GM21515 (cell line): ENCODE measurements around the gene HSD17B2.

ENCODE experiments used
- ATAC-seq: cut with Tn5 transposase; IDR thresholded peaks from one replicate; pipeline ENCODE4 v1.9.1; 2021; ENCODE audit not compliant: unreplicated experiment

The HSD17B2 gene

DNA sequence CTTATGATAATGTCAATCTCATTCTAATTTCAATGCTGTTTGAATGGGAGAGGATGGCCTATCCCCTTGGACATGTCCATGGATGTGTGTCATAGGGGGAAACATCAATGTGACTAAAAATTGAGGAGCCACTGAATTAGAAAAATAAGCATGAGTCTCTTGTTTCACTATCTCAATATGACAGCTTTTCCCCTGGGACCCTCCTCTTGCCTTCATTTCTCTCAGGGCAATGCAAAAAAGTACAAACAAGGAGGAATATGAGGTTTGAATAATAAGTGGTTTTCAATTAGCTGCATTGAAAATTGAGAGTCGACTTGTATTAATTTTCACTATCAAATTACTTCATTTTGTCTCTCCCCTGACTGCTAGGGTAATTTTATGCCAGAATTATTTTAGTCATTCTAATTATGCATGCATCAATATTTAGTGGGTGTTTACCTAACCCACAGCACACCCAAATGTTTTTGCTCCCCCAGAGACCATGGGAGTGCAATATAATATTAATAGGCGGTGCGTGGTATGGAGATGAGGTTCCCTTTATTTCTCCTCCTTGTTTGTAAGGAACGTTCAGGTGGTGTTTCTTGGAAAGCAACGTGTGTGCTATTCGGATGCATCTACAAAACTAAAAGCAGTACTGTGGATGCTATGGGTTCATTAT, 17.0 kb upstream of the HSD17B2 start:
- no peak for ATAC-seq

GRCh38 chr16:82019535-82019934, 15.5 kb upstream of the HSD17B2 start:
- no peak for ATAC-seq

GRCh38 chr16:82020051-82020450, 15.0 kb upstream of the HSD17B2 start:
- no peak for ATAC-seq

- ATAC-seq = no peak
Observed at GRCh38 chr16:82023206-82023605, 11.8 kb upstream of the HSD17B2 start.

- no peak for ATAC-seq
Observed at GRCh38 chr16:82024316-82024715, 10.7 kb upstream of the HSD17B2 start.

DNA sequence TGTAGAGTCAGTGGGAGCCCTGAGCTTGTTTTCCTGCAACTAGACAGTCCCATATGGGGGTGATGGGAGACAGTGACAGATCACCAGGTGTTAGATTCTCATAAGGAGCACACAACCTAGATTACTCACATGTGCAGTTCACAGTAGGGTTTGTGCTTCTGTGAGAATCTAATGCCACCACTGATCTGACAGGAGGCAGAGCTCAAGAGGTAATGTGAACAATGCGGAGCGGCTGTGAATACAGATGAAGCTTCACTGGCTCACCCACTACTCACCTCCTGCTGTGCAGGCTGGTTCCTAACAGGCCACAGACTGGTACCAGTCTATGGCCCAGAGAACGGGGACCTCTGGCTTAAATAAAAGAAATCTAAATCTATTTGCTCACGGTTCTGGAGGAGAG, 10.2 kb upstream of the HSD17B2 start:
- ATAC-seq = no peak

DNA sequence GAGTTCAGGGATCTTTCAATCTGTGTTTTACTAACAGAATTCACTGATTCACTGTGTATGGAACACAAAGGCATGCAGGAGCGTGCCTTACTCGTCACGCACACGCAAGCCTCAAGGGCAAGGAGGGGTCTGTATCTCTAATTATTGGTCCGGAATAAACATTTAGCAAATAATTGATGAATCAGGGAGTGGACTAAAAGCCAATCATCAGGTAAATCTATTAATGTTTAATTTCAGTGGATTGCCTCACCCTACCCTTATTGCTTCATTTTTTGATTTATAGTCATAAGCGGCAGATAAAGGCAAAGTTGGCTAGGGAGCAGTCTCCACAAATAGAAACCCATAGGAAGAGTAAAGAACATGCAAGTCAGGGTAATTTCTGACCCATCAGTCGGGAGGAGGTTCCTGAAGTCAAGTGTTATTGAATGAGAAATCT, 7.4 kb upstream of the HSD17B2 start:
- ATAC-seq = no peak

DNA sequence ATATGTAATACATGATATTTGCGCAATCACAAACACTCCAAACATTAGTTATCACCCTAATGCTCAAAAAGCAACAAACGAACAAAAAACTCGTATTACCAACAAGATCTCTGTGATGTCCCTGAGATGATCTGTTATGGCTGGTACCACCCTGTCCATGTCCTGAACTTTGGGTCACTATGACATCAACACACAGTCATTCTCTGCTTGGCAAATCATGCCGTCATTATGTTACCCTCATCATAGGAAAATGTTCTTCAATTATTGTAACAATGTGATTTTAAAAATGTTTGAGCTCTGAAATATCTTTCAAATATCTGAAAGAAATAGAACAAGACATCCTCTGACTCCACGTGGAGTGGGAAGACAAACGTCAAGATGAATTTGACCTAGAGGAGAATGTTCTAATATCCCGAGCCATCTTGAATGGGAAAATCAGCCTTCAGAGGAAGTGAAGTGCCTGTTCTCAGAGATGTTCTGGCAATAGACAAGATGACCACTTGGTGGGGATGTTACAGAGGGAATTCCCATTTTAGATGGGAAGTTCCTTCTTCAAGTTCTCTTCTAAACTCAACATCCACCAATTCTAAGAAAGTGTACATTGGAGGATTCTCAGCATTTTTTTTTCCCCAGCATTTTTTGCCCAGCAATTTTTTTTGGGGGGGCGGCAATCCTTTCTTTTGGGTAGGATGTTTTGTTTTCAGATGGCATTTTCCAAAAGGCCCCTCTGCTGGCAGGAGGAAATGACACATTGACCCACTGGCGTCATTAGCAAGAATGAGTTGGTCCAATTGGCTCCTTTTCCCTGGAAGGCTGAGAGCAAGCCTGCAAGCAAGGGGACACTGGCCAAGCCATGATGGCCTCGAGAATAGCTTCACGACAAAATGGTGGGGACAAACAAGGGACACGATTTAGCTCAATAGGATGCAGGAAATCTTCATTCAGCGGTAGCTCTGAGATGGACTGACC, 3.7 kb upstream of the HSD17B2 start:
- no peak for ATAC-seq

DNA sequence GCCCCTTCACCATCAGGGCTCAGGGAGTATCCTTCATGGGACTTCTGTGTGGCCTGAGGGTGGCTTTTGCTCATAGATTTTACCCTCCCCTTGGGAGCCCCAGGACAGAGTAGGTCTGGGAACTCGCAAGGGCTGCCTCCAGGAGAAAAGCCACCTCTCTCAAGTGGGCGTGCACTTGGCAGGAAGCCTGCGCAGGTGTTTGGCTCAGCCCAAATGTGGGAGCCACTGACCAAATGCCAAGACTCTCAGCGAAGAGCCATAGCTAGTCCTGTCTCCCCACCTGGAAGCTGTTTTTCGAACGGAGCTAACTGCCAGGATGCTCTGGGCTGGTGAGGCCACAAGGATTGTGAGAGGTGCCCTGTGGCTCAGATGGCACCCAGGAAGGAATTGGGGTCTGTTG, 2.0 kb upstream of the HSD17B2 start:
- no peak for ATAC-seq

DNA sequence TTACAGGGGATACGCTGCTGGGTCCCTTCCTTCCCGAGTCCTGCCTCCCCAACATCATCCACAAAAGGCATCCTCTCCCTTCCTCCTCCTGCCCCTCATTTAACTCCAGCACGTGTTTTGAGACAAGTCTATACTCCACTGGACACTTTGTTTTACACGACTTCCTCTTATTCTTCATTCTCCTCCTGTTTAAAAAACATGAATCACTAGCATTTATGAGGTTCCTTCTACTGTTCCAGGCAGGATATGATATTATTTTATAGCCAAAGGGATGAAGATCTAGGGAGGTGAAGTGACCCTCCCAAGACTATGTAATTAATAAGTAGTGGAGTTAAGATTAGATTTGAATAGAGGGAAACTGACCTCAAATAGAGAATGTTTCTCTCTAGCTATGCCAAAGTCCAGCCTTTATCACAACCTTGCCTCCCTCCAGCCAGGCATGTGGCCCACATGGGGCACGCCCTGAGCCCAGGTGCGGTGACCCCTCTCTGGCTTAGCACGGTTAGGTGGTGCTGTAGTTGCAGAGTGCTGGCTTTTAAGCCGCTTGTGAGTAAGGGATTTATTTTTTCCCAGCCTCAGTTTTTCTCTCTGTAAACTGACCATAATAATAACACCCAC, 1.3 kb upstream of the HSD17B2 start:
- ATAC-seq = no peak

DNA sequence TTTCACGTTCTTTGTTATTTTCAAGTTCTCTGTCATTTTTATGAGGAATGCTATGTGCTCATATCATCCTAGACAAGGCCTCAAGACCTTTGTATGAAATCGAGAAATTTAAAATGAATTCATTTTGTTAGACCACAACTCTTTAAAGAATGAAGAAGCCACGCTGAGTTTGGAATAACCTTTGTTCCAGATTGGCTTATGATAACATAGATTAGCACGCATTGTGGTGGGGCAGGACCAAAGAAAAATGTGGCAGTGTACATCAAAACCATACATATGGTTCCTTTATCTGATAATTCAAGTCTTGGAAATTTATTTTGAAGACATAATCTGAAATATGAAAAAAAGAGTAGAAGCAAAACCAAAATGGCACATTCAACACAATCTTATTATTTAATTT, 2.2 kb downstream of the HSD17B2 start:
- ATAC-seq = no peak

DNA sequence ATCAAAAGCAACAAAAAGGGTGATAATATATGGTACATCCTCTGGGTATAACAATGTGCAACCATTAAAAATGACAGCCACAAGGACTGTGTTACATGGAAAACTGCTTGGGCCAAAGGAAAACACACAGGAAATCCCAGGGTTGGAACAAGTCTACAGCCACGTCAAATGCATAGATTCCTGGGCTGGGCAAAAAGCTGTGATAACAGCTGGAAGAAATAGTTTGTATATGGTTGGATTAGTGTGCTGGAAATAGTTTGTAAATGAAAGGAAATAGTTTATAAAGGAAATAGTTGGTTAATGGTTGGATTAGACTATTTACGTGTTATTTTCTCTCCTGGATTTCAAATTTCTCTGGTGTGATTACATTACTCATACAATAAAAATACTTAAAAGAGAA, 2.6 kb downstream of the HSD17B2 start:
- ATAC-seq = no peak

DNA sequence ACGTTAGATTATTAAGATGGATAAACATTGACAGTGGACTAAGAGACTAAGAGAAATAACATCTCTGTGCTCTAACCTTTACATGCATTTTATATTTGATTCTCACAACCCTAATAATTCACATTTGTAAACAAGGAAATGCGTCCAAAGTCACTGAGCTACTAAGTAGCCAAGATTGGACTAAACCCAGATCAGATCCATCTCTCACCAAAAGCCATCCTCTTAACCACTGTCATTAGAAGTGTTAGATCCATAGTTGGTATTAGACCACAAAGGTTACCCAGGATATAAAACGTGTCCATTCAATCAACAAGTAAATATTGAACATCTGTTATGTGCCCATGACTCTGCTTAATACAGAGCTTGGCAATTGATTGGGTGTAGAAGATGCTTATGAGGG, 5.2 kb downstream of the HSD17B2 start:
- ATAC-seq = no peak

DNA sequence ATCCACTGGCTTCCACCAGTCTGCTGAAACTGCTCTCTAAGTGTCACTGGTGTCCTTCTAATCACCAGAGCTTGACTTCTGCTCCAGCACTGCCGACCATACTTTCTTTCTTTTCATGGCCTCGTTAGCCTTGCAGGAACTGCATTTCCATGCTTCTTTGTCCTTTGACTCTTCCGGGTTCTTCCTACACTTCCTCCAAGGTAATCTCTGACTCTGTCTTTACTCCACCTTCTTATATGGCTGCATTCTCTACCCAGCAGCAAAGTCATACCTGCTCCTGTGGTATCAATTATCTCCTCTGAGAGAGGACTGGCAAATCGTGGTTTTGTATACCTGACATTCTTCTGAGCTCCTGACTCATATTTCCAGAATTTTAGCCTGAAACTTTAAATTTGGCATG, 6.5 kb downstream of the HSD17B2 start:
- ATAC-seq = no peak

- ATAC-seq = no peak
Observed at GRCh38 chr16:82042144-82042543, 7.1 kb downstream of the HSD17B2 start.

- no peak for ATAC-seq
Observed at GRCh38 chr16:82042846-82043245, 7.8 kb downstream of the HSD17B2 start.

GRCh38 chr16:82043680-82044584, 8.9 kb downstream of the HSD17B2 start:
- no peak for ATAC-seq

GRCh38 chr16:82044585-82044911, 9.5 kb downstream of the HSD17B2 start:
- ATAC-seq = no peak

GRCh38 chr16:82045465-82045864, 10.4 kb downstream of the HSD17B2 start:
- ATAC-seq = no peak

DNA sequence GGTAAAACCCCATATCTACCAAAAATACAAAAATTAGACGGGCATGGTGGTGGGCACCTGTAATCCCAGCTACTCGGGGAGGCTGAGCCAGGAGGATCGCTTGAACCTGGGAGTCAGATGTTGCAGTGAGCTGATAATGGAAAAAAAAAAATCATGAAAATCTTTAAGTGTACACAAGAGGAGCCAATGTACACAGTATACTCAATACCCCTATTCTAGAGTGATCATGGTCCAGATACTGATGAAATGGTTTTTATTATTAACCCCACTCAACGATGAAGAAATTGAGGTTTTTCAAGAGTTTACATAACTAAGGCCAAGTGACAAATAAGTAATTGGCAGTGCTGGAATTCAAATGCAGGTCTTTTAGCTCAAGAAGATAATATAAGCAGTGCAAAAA, 11.5 kb downstream of the HSD17B2 start:
- ATAC-seq = no peak

DNA sequence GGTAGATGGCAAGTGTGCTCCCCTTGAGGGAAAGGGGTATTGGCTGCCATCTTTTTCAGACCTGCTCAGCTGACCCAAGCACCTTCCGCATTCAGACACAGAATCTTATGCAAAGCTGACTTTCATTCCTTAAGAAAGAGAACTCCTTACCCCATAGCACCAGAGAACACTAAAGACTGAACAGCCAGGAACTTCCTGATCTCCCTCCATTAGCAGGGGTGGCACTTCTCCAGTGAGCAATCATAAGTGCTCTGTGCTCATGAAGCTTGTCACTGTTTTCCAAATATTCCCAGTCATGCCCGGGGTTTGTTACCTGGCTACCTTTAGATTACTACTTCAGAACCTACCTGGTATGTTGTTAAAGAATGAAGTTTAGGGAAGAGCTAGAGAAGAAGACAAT, 11.9 kb downstream of the HSD17B2 start:
- ATAC-seq = no peak
